ENCODE data around the gene HNRNPU. TPM values are rescaled to one million over a fixed set of nuclear protein-coding genes. Genes with fewer than 3 reads are reported as not detected.

The HNRNPU gene
- total RNA-seq, 3 donors from 2014 or later = 197 to 281 (median 260) TPM

DNA sequence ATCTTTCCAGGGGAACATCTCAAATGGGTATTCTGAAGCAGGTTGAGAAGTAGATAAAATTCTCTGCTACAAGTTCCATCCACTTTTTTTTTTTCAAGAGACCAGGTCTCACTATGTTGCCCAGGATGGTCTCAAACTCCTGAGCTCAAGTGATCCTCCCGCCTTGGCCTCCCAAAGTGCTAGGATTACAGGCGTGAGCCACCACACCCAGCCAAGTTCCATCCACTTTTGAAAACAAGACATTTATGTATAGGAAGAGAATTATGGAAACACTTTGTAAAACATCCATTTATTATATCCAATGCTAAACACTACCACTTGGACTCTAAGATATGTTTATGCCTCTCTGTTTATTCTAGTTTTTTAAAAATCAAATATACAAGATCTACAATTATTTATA, 13.4 kb downstream of the HNRNPU start:
- Histone ChIP-seq H3K9me3 (no peaks in the 10 kb centered on the region), H3K4me3 (no peak overlapping the region), H3K36me3 (ENCODE audit: low read depth) (peaks cover 4% of the 10 kb centered on the region), H3K4me1 (ENCODE audit: low read depth) (peaks cover 7% of the 10 kb centered on the region)
- no peak for DNase-seq
- no peak for ATAC-seq
- intact Hi-C loops (cut with DNase I, micrococcal nuclease) = no loop called here
- TF ChIP-seq, protein P1, sequence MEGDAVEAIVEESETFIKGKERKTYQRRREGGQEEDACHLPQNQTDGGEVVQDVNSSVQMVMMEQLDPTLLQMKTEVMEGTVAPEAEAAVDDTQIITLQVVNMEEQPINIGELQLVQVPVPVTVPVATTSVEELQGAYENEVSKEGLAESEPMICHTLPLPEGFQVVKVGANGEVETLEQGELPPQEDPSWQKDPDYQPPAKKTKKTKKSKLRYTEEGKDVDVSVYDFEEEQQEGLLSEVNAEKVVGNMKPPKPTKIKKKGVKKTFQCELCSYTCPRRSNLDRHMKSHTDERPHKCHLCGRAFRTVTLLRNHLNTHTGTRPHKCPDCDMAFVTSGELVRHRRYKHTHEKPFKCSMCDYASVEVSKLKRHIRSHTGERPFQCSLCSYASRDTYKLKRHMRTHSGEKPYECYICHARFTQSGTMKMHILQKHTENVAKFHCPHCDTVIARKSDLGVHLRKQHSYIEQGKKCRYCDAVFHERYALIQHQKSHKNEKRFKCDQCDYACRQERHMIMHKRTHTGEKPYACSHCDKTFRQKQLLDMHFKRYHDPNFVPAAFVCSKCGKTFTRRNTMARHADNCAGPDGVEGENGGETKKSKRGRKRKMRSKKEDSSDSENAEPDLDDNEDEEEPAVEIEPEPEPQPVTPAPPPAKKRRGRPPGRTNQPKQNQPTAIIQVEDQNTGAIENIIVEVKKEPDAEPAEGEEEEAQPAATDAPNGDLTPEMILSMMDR (IDR thresholded peaks at IDR 0.05) = no peak

DNA sequence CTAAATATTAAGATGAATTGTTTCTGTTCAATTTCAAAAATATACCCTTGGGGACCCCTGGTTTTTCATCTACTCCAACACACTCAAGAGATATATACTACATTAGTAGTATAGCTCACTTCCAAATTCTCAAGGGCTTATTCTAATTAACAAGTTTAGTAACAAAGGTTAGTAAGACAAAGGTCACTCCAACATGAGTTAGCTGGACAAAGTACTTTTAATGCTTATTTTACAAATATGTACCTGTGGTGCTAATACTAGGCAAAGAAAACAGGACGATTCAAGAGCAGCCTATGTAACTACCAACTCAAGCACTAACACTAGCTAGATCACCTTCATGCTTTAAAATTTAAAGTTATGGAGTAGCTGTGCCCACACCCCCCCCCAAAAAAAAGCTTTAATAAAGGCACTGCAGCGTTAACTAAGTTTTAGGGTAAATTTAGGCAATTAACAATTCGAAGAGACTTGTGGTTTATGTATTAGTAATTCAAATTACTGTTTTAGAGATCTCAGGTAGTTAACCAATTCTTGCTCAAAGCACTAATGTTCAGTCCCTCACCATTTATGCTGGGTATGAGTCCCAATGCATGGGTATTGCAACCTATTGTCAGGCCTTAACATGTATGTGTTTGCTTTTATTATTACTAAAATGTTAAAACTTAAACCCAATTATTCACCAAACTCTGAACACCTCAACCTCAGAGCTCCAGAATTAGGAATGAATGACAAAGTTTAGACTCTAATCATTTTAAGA, 14.1 kb downstream of the HNRNPU start:
- Histone ChIP-seq H3K36me3 (ENCODE audit: low read depth) (peaks cover 6% of the 10 kb centered on the region), H3K4me3 (no peak overlapping the region), H3K9me3 (no peaks in the 10 kb centered on the region), H3K4me1 (ENCODE audit: low read depth) (peaks cover 7% of the 10 kb centered on the region)
- intact Hi-C loops (cut with DNase I, micrococcal nuclease) = no loop called here
- DNase-seq (no peak), ATAC-seq (no peak)
- TF ChIP-seq, protein P1 (IDR thresholded peaks at IDR 0.05) = no peak

DNA sequence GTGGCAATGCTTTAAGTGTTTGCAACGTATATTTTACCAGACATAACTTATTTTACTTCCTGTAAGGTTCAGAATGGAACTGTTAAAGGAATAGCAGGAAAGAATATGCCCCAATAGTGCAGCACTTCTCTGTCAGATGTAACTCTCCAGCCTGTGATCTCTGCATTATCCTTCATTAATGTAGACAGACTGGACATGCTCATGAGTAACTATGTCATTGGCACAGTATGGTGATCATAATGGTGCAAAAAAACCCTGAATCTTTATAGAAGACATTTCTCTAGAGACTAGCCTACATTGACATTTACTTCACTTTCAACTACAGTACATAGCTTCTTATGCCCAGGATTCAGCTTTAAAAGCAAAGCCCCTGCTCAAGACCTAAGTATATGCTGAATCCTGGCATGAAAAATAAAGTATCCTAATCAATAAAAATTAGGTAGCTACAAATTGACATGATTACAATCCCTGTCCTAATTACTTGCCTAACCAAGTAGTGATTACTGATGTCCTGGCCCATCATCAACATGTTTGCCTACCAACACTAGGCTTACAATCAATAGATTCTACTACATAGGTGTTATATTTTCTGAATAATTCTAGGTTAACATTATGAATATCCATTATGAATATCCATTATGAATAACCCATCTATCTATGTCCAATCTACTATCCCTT, 15.0 kb downstream of the HNRNPU start:
- intact Hi-C loops (cut with DNase I, micrococcal nuclease) = no loop called here
- no peak for ATAC-seq
- Histone ChIP-seq H3K36me3 (ENCODE audit: low read depth) (peaks cover 6% of the 10 kb centered on the region), H3K4me1 (ENCODE audit: low read depth) (peaks cover under 1% of the 10 kb centered on the region), H3K9me3 (no peaks in the 10 kb centered on the region), H3K4me3 (no peak overlapping the region)
- no peak for DNase-seq
- TF ChIP-seq, protein P1 (IDR thresholded peaks at IDR 0.05) = no peak

DNA sequence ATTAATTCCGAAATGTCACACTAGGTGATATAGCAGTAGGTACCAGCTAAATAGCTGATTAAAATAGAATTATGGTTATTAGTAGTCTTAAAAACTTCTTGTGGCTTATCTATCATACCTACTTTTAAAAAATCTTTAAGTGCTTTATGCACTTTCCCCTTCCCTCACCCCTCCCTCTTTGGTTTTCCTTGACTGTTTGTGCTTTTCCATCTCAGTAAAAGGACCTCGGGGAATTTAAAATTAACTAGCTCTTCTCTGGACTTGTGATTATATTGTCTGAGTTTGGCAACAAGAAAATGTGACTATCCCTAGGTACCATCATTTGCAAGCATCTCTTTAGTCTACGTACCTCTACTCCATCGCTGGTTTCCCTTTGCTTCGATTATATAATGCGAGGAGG, 17.7 kb downstream of the HNRNPU start:
- ATAC-seq = no peak
- DNase-seq = no peak
- intact Hi-C loops (cut with DNase I, micrococcal nuclease) = no loop called here
- TF ChIP-seq, protein P1 (IDR thresholded peaks at IDR 0.05) = no peak
- Histone ChIP-seq H3K36me3 (ENCODE audit: low read depth) (peaks cover 6% of the 10 kb centered on the region), H3K4me3 (no peak overlapping the region), H3K9me3 (no peaks in the 10 kb centered on the region), H3K4me1 (ENCODE audit: low read depth) (peaks cover 5% of the 10 kb centered on the region)

DNA sequence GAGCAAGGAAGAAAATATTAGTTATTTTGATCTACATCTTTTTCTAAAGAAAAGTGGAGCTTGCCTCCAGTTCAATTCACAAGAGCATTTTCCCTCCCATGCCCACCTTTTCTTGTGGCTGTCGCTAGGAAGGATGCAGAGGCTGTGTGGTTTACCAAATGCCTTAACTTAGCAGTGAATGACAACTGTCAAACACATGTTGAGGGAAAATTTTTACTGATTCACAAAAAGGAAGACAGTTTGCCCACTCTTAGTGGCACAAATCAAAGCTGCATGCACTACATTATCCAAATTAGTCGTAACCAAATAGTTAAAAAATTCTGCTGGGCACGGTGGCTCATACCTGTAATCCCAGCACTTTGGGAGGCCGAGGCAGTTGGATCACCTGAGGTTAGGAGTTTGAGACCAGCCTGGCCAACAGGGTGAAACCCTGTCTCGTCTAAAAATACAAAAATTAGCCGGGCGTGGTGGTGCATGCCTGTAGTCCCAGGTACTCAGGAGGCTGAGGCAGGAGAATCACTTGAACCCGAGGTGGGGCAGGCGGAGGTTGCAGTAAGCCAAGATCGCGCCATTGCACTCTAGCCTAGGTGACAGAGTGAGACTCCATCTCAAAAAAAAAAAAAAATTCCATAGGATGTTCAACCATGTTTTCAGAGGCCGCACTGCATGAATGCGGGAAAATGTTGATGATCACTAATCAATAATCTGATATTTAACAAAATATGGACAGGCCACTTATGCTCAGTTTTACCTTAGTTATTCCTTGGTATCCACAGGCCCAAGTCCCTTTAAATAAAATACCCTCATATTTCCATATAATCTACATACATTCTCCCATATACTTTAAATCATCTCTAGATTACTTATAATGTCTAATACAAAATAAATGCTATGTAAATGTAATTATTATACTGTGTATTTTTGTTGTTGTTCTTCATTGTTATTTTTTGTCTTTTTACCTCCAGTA, 19.9 kb downstream of the HNRNPU start:
- intact Hi-C loops (cut with DNase I, micrococcal nuclease) = no loop called here
- ATAC-seq (no peak), DNase-seq (no peak)
- TF ChIP-seq, protein P1 (IDR thresholded peaks at IDR 0.05) = no peak
- H3K4me1 ChIP-seq (ENCODE audit: low read depth) = peaks cover 11% of the 10 kb centered on the region
- peaks cover 6% of the 10 kb centered on the region for H3K36me3 ChIP-seq (ENCODE audit: low read depth)
- no peaks in the 10 kb centered on the region for H3K9me3 ChIP-seq
- no peak overlapping the region for H3K4me3 ChIP-seq

Data from mucosa of descending colon (tissue), 3 donors.